ENCODE results near the gene PXMP4. TPM values are rescaled to one million over a fixed set of nuclear protein-coding genes. Genes with fewer than 3 reads are reported as not detected.
A peak's percentile ranks its signal among the peaks of the same experiment; 100 is the strongest.
"Not testable (repeated sequence)": the region's sequence is repeated elsewhere in the genome, so short reads cannot be mapped to it uniquely, and the experiment has no call there.

Gene PXMP4, protein sequence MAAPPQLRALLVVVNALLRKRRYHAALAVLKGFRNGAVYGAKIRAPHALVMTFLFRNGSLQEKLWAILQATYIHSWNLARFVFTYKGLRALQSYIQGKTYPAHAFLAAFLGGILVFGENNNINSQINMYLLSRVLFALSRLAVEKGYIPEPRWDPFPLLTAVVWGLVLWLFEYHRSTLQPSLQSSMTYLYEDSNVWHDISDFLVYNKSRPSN
- total RNA-seq = 8.9 TPM
- long read RNA-seq, full-length matches to known transcripts = 8 of 12 reads
- long read RNA-seq, partial matches to known transcripts = 0 of 12 reads
- long read RNA-seq, other reads (novel, unspliced or antisense) = 4 of 12 reads

DNA sequence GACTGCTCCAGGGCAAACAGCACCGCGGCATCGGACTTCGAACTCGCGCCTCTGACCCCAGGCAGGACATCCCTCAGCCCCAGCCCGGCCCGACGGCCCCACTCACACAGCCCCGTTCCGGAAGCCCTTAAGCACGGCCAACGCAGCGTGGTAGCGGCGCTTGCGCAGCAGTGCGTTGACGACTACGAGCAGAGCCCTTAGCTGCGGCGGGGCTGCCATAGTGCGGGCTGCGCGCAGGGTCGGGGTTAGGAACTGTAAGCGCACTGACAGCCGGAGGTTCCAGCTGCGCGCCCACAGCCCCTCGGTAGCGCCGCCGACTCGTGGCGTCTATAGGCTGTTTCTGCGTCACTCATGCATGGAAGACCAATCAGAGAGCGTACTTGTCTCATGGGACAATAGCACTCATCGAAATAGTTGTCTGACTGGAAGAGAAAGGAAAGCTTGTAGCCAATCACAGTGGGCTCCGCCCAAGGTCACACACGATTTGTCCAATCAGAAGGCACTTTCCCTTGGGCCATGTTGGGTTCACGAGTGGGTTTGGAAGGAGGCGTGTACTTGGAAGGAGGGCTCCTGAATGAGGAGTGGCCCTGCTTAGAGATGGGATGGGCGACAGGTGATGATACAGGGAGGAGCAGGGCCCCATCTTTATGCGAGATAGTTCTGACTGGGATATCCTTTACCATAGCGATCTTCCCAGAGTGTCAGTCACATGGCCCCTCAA, at the start of gene PXMP4:
Gene PXMP4, minus strand, starts transcription at position 322 of the 721 bp plus-strand sequence. Its CDS starts 103 bp downstream, at position 219.
- intact Hi-C loops (cut with DNase I) = no loop called here

DNA sequence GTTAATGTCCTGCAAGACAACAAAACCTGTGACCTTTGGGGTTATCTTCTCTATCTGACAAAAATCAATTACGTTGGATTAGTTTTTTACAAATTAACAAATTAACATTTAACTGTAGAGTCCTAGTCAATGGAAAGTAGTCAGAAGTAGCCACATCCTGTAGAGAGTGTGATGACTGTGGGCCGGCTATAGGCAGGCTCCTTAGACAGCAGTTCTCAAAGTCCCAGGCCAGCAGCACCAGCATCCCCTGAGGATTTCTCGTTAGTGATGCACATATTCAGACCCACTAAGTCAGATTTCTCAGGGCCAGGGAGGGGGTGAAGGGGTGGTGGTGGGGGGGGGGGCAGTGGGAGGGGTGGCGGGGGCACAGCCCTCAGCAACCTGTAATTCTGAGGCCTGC, 48.9 kb upstream of the PXMP4 start:
- intact Hi-C loops (cut with DNase I) = no loop called here
- no peak for DNase-seq (ENCODE audit: low spot score)

More for the DNA sequence above, at the start of gene PXMP4:
- DNase-seq (ENCODE audit: low spot score) = peak; percentile 95

DNA sequence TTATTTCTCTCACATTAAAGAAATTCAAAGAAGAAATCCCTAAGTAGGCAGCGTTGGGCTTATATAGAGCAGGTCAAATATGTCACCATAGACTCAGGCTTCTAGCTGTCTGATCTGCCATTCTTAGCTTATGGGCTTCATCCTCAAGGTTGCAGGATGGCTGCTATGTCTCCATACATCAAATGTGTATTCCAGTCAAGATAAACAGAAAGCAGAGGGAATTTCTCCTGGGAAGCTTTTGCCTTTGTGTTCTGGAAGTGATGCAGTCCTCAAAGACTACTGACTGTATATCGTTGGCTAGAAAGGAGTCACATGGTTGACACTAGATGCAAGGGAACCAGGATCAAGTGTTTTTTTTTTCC, 47.6 kb upstream of the PXMP4 start:
- intact Hi-C loops (cut with DNase I) = no loop called here
- no peak for DNase-seq (ENCODE audit: low spot score)

DNA sequence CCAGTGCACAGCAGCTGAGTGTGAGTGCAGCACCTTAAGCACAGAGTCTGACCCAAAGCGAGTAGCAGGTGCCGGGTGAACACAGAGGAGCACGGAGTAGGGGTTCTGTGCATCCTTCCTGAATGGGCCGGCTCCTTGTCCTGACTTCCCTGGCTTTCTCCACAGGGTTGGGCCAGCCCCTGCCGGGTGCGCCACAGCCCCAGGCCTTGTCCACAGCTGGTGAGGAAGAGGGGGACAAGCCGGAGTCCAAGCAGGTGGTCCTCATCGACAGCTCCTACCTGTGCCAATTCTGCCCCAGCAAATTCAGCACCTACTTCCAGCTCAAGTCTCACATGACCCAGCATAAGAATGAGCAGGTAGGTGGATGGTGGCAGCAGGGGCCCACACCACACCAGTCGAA, 46.6 kb upstream of the PXMP4 start:
- DNase-seq (ENCODE audit: low spot score) = no peak
- intact Hi-C loops (cut with DNase I) = no loop called here

DNA sequence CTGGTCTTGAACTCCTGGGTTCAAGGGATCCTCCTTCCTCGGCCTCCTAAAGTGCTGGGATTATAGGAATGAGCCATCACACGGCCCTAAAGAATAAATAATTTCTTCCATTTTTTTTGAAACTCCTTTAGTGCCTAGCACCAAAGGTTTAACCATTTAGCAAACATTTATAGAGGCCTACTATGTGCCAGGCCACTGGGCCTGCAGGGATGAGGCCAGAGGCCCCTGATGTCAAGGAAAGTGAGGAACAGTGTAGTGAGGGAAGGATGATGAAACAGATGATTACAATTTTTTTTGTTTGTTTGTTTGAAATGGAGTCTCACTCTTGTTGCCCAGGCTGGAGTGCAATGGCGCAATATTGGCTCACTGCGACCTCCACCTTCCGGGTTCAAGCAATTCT, 45.5 kb upstream of the PXMP4 start:
- no peak for DNase-seq (ENCODE audit: low spot score)
- intact Hi-C loops (cut with DNase I) = no loop called here

DNA sequence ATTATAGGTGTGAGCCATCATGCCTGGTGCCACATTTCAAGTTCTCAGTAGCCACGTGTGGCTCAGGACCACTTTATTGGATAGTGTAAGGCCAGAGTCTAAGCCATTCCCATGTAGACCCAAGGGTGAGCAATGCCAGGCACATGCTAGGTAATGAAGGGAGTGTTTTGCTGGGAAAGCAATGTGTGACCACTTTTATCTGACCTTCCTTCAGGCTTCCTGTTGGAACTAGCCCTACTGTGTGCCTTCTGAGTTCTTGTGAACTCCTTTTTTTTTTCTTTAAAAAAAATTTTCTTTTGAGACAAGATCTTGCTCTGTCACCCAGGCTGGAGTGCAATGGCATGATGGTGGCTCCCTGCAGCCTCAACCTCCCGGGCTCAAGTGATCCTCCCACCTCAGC, 45.0 kb upstream of the PXMP4 start:
- no peak for DNase-seq (ENCODE audit: low spot score)
- intact Hi-C loops (cut with DNase I) = no loop called here

DNA sequence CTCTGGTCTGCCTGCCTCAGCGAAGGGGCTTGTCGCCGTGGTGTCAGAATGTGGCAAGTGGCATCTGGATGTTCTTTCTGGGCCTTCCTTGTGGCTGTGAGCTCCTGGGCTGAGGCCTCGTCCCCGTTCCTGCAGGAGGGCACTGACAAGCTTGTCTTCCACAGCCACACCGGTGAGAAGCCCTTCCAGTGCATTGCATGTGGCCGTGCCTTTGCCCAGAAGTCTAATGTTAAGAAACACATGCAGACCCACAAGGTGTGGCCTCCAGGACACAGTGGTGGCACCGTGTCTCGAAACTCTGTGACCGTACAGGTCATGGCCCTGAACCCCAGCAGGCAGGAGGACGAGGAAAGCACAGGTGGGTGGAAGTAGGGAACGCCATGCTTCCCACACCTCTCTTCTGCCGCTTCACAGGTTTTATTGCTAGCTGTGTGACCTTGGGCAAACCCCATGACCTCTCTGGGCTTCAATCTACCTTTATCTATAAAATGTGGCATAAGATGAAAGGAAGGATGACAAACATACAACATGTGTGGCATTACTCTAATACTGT, 41.7 kb upstream of the PXMP4 start:
- intact Hi-C loops (cut with DNase I) = no loop called here
- no peak for DNase-seq (ENCODE audit: low spot score)

DNA sequence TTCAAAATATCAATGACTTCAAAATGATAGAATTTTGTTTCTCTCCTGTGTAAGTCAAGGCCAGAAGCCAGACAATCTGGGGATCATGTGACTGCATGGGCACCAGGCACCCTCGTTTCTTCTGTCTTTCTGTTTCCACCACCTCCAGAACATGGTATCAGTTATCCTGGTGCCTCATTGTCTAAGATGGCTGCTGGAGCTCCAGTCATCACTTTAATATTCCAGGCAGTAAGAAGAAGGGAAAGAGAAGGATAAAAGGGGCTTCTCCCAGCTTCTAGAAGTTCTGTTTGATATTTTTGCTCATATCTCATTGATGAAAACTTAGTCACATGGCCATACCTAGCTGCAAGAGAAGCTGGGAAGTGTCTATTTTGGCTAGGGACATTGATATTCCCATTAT, 37.3 kb upstream of the PXMP4 start:
- intact Hi-C loops (cut with DNase I) = no loop called here
- no peak for DNase-seq (ENCODE audit: low spot score)

DNA sequence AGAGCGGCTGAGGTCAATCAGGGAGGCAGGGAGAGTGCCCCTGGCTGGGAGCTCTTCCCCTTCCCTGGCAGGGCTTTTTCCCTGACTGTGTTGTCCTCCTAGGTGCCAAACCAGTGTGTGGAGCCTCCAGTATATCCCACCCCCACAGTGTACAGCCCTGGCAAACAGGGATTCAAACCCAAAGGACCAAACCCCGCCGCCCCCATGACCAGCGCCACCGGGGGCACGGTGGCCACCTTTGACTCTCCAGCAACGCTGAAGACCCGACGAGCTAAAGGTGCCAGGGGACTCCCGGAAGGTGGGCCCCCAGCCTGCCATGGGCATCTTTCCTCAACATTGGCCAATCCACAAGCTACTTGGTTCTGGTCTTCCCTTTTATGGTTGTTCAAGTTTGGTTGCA, 36.9 kb upstream of the PXMP4 start:
- intact Hi-C loops (cut with DNase I) = no loop called here
- no peak for DNase-seq (ENCODE audit: low spot score)

DNA sequence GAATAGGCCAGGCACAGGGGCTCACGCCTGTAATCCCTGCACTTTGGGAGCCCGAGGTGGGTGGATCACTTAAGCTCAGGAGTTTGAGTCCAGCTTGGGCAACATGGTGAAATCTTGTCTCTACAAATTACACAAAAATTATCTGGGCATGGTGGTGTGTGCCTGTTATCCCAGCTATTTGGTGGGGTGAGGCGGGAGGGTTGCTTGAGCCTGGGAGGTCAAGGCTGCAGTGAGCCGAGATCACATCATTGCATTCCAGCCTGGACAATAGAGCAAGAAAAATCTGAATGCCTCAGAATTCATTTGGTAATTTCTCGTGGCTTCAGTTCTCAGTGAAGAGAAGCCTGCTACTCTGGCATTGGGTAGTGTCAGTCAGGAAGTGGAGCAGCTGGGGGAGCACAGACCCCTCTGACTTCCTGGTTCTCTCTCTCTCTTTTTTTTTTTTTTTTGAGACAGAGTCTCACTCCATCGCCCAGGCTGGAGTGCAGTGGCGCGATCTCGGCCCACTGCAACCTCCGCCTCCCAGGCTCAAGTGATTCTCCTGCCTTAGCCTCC, 35.9 kb upstream of the PXMP4 start:
- DNase-seq (ENCODE audit: low spot score); intact Hi-C loops (cut with DNase I): not testable (repeated sequence)

DNA sequence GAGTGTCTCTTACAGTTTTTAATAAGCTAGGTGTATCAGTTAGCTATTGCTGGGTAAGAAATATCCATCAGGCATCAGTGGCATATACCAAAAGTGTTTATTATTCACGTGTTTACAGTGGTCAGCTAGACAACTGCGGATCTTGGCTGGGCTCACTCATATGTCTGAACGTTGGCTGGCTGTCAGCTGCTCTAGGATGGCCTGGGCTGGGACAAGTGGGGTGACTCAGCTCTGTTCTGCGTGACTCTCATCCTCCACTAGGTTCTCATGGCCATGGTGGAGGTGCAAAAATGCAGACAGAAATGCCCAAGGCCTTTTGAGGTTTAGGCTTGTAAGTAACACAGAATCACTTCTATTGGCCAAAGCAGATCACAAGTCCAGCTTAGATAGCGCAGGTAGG, 33.7 kb upstream of the PXMP4 start:
- DNase-seq (ENCODE audit: low spot score) = no peak
- intact Hi-C loops (cut with DNase I) = no loop called here

DNA sequence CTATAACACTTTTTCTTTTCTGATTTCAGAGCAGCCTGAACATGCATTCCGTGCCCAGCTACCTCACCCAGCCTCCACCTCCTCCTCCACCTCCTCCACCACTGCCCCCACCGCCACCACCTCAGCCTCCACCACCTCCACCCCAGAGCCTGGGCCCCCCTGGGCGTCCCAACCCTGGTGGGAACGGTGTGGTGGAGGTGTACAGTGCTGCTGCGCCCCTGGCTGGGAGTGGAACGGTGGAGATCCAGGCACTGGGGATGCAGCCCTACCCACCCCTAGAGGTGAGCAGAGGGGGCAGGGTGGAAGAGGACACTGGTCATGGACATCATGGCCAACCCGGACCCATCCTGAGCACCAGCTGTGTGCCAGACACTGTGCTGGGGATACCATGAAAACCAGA, 33.0 kb upstream of the PXMP4 start:
- intact Hi-C loops (cut with DNase I) = no loop called here
- DNase-seq (ENCODE audit: low spot score) = no peak

DNA sequence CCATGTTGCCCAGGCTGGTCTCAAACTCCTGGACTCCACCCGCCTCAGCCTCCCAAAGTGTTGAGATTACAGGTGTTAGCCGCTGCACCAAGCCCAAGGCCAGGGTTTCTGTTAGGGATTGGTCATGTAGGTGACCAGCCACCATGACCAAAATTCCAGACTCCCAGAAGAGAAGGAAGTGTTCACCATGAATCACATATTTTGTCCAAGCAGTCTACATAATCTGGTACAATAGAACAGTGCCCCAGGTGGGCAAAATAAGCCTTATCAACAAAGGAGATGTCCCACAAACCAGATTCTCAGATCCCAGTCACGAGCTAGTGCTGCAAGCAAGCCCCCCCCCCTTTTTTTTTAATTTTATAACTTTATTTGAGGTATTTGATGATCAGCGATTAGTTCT, 31.7 kb upstream of the PXMP4 start:
- intact Hi-C loops (cut with DNase I) = no loop called here
- no peak for DNase-seq (ENCODE audit: low spot score)

DNA sequence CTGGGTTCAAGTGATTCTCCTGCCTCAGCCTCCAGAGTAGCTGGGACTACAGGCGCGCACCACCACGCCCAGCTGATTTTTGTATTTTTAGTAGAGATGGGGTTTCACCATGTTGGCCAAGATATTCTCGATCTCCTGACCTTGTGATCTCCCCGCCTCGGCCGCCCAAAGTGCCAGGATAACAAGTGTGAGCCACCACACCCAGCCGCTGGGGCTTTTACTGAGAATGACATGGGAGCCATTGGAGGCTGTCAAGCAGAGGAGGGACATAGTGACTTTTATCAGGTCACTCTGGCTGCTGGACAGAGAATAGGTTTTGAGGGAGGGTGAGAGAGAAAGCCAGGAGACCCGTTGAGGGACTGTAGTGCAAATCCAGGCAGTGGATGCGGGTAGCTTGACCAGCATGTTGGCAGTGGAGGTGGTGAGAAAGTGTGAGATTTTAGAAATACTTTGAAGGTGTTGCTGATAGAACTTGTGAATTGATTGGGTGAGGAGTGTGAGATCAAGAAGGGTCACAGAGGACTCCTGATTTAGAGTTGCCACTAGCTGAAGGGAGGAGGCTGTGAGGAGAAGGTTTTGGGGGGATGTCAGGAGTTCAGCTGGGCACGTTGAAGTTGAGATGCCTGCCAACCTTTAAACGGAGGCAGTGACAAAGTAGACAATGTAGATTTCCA, 26.4 kb upstream of the PXMP4 start:
- intact Hi-C loops (cut with DNase I) = no loop called here
- DNase-seq (ENCODE audit: low spot score) = no peak

DNA sequence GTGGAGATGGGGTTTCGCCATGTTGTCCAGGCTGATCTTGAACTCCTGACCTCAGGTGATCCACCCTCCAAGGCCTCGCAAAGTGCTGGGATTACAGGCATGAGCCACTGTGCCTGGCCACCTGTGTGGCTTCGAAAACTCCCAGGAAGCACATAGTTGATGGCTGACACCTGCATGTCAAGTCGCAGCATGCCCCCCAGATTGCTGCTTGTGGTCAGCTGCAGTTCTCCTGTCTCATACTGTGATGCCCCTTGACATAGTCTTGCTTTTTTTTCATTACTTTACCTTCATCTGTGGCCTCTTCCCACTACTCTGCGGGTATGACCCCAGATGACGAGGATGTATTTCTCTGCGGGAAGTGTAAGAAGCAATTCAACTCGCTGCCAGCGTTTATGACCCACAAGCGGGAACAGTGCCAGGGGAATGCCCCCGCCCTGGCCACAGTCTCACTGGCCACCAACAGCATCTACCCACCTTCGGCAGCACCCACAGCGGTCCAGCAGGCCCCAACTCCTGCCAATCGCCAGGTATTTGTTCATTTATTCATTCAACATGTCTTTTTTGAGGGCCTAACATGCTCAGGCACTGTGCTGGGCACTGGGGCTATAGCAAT, 24.8 kb upstream of the PXMP4 start:
- no peak for DNase-seq (ENCODE audit: low spot score)
- intact Hi-C loops (cut with DNase I) = no loop called here

DNA sequence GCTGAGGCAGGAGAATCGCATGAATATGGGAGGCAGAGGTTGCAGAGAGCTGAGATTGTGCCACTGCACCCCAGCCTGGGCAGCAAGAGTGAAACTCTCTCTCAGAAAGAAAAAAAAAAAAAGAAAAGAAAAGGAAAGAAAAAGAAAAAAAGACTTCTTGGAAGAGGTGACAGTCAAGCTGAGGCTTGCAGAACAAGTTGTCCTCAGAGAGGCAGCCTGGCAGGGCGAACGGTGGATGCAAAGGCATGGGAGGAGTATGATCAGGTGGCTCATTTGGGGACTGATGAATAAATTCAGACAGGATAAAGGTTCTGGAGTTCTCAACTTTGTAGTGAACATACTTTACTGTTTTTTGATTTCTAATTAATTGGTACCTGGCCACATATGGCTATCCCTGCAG, 24.1 kb upstream of the PXMP4 start:
- DNase-seq (ENCODE audit: low spot score) = no peak
- intact Hi-C loops (cut with DNase I) = no loop called here

DNA sequence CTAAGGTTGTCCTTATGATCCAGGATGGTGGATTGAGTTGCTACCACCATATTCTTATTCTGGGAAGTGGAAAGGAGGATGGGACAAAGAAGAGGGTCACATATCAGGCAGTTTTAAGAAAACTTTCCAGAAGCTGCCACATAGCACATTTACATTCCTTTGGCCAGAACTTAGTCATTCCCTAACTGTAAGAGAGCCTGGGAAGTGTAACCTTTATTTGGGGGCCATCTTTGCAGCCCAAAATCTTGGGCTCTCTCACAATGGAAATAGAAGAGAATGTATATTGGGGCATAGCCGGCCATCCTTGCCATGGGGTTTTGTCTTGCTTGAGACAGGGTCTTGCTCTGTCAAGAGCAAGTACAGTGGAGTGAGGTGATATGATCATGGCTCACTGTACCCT, 20.1 kb upstream of the PXMP4 start:
- intact Hi-C loops (cut with DNase I) = no loop called here
- DNase-seq (ENCODE audit: low spot score) = no peak

DNA sequence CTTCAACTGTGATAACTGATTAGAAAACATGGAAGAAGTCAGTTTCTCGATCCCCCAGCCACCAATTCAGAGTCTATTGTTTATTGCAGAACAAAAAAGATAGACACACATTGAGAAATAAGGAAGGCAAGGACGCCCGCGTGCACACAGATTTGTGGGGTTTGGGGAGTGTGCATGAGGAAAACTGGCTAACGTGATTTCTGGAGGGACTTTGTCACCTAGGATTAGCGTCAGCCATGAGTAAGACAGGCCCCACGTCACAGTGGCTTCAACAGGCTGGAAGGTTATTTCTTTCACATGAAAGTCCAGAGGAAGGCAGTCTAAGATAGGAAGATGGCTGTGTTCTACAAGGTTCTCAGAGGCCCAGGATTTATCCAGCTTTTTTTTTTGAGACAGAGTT, 19.4 kb upstream of the PXMP4 start:
- intact Hi-C loops (cut with DNase I) = no loop called here

DNA sequence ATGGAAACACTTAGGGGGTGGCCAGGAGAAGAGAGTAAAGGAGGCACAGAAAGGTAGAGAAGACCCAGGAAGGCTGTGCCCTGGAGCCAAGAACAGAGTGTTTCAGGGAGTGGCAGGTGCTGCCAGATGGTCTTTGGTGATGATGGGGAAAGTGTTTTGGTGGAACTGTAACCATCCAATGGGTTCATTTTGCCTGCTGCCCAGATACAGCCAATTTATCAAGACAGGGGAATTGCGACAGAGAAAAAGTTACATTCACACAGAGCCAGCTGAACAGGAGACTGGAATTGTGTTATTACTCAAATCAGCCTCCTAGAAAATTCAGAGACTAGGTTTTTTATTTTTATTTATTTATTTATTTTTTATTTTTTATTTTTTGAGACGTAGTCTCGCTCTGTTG, 16.9 kb upstream of the PXMP4 start:
- DNase-seq (ENCODE audit: low spot score) = no peak
- intact Hi-C loops (cut with DNase I) = no loop called here

More for the DNA sequence above, 19.4 kb upstream of the PXMP4 start:
- DNase-seq (ENCODE audit: low spot score) = no peak
